Kidney (tissue), 14 donors: Measurements from ENCODE around the gene RUVBL1. TPM values are rescaled to one million over a fixed set of nuclear protein-coding genes. Genes with fewer than 3 reads are reported as not detected.

Experiments
- DNase-seq, 5 donors: peaks; one replicate each; pipeline ENCODE4 v3.0.0-alpha.2; 2013 to 2020
- FAIRE-seq: peaks from 2 replicates; lab custom pipeline; 2012; peaks lifted over from hg19 to GRCh38; lab: Jason Lieb, UNC
- H3K27ac ChIP-seq, 2 donors: one replicate each; pipeline ENCODE4 v1.7.0; 2013; ENCODE audit warnings: low read depth in 2 of 2, low read length in 2 of 2, inconsistent platforms in 1 of 2
- H3K27me3 ChIP-seq: one replicate; pipeline ENCODE4 v1.7.1; 2013; ENCODE audit warnings: low read length, inconsistent platforms; ENCODE audit not compliant: control insufficient read depth, insufficient read depth
- H3K36me3 ChIP-seq, 3 donors: one replicate each; pipeline versions ENCODE4 v1.7.0 to v1.7.1; 2013; ENCODE audit warnings: low read length in 3 of 3, control low read depth in 1 of 3, inconsistent platforms in 1 of 3; ENCODE audit not compliant: insufficient read depth in 3 of 3, control insufficient read depth in 2 of 3
- H3K4me1 ChIP-seq, 3 donors: one replicate each; pipeline versions ENCODE4 v1.7.0 to v1.7.1; 2013; ENCODE audit warnings: low read length in 3 of 3, inconsistent platforms in 1 of 3, low read depth in 1 of 3; ENCODE audit not compliant: control insufficient read depth in 2 of 3, insufficient read depth in 2 of 3
- H3K4me3 ChIP-seq, 3 donors: one replicate each; pipeline versions ENCODE4 v1.7.0 to v1.8.1; 2013; ENCODE audit warnings: low read length in 3 of 3, control low read depth in 1 of 3, inconsistent platforms in 1 of 3
- H3K9ac ChIP-seq, 3 donors: one replicate each; pipeline versions ENCODE4 v1.7.0 to v1.7.1; 2013; ENCODE audit warnings: low read length in 3 of 3, control low read depth in 1 of 3, inconsistent platforms in 1 of 3
- H3K9me3 ChIP-seq, 3 donors: one replicate each; pipeline versions ENCODE4 v1.7.0 to v1.7.1; 2013; ENCODE audit warnings: low read length in 3 of 3, control low read depth in 1 of 3, inconsistent platforms in 1 of 3; ENCODE audit not compliant: control insufficient read depth in 2 of 3, insufficient read depth in 1 of 3
- intact Hi-C: fragments of 100-400 bp; cut with DNase I; formaldehyde crosslinking; loops from one replicate; pipeline ENCODE4 v1.11.1; 2022
- polyA plus RNA-seq: library from polyadenylated mRNA; stranded (reverse); fragments of 350-450 nt; fragmentation: Illumina TruSeq; extraction: RNeasy Lipid Tissue Mini Kit (QIAGEN cat#74804); gene quantifications from one replicate; pipeline ENCODE4 v1.2.3, GENCODE V29; 2014; ENCODE audit warnings: low read depth, low replicate concordance; ENCODE audit not compliant: insufficient read depth
- total RNA-seq: library from RNA; stranded (reverse); fragmentation: NEBNext Ultra II Directional; extraction: Animal tissue kit (Norgen Biotek cat#: 25700); gene quantifications from one replicate; pipeline ENCODE4 v1.2.1, GENCODE V29; 2021
- TF ChIP-seq, protein P1 (sequence below): IDR thresholded peaks from 3 replicates; pipeline ENCODE4 v1.5.1; 2012; ENCODE audit warnings: mild to moderate bottlenecking, moderate library complexity, borderline replicate concordance; ENCODE audit not compliant: insufficient read depth; ENCODE audit errors: extremely low read depth
- donor health status: control.
- donor health status: control.
- donor health status: control.
- donor health status: control.
- donor health status: control.
- donor health status: DM: yes; HTN: yes; CAD: no.
- donor health status: Normal renal cell carcinoma (clear cell type).

The RUVBL1 gene
- total and polyA plus RNA-seq, 2 donors from 2014 or later: 32.7 to 41.9 TPM

DNA sequence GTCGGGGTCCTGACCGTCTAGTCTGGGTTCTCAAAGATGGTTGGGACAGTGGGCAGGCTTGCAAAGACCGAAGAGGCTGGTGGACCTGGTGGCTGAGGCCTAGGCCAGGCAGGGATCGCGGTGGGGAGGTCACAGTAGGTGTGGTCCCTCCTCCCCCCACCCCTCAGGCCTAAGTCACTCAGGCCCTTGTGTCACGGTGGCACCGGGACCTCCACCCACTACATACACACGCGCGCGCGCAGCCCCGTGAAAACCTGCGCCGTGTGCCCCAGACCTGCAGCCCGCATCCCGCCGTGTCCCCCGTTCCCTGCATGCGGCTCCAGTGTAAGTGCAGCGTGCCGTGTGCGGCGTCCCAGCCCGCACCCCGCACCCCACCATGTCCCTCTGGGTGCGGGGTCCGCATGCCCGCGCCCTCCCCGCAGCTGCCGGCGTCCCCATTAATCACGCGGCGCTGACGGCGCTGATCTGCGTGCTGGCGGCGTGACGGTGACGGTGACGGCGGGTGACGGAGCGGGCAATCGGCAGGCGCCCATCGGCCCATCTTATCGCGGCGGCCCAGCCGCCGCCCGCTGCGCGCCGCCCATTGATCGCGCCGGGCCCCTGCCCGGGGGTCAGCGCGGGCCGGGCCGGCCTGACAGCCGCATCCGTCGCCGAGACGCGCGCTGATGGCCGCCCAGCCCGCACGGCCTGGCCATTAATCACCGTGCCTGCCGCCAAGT is 47.0 kb downstream of the RUVBL1 start:
- H3K27ac ChIP-seq: no peak overlapping the region

DNA sequence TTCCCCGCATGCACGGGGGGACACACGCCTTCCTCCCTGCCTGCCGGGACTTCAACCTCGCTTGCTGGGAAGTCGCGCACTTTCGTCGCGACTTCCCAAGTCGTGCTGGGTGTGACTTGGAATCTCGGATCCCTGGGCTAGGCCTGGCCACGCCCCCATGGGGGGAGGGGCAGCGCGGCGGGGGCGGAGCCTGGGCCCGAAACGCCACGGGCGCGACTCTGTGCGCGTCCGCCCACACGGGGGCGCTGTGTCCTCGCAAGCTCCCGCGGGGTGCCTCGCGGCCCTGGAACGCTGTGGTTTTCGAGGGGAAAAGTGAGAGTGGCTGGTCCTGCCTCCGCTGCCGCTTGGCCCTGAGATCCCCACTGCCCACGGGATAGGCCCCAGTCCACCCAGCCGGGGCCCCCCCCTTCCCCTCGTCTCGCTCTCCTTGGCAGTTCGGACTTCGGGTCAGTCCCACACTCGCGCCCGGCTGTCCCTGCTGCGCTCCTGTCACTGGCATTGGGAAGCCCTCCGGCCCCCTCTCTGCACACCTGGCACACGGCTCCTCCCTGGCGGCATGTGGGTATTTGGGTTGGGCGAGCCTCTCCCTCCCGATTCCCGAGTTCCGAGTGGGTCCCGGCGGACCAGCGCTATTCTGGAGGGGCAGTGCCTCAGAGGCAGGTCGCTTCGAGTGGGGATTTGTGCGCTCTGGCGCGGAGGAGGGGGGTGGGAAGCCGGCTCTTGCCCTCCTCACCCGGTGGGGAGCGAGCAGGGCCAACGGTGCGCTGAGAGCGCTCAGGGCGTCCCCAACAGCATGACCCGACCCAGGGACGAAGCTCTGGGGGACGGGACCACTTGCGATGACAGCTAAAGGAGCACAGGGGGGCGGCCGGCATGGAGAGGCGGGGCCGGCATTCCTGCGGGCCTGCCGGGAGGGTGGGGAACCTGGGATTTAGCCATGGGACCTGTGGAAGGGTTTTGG is 47.8 kb downstream of the RUVBL1 start:
- H3K27ac ChIP-seq: no peak overlapping the region
- TF ChIP-seq, protein P1, sequence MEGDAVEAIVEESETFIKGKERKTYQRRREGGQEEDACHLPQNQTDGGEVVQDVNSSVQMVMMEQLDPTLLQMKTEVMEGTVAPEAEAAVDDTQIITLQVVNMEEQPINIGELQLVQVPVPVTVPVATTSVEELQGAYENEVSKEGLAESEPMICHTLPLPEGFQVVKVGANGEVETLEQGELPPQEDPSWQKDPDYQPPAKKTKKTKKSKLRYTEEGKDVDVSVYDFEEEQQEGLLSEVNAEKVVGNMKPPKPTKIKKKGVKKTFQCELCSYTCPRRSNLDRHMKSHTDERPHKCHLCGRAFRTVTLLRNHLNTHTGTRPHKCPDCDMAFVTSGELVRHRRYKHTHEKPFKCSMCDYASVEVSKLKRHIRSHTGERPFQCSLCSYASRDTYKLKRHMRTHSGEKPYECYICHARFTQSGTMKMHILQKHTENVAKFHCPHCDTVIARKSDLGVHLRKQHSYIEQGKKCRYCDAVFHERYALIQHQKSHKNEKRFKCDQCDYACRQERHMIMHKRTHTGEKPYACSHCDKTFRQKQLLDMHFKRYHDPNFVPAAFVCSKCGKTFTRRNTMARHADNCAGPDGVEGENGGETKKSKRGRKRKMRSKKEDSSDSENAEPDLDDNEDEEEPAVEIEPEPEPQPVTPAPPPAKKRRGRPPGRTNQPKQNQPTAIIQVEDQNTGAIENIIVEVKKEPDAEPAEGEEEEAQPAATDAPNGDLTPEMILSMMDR: peak; percentile 91
- H3K36me3 ChIP-seq: peaks cover 2 to 7% (median 5%) of the 10 kb centered on the region in 3 donors
- no peaks in the 10 kb centered on the region for H3K27me3 ChIP-seq
- H3K4me3 ChIP-seq: peak overlapping the region in 2 of 3 donors; percentile 22 to 63
- no peaks in the 10 kb centered on the region for H3K9me3 ChIP-seq
- DNase-seq (peak; percentile 91 to 95 (median 94)), FAIRE-seq (no peak)
- intact Hi-C loops: no loop called here
- peak overlapping the region in 2 of 3 donors; percentile 4 to 61 for H3K9ac ChIP-seq
- H3K4me1 ChIP-seq: peaks cover 3 to 13% (median 12%) of the 10 kb centered on the region in 3 donors

More for the DNA sequence above, 47.0 kb downstream of the RUVBL1 start:
- H3K9me3 ChIP-seq: no peaks in the 10 kb centered on the region
- H3K27me3 ChIP-seq: no peaks in the 10 kb centered on the region
- peak in 3 of 5 donors; percentile 10 to 65 (median 40) for DNase-seq
- intact Hi-C loops: no loop called here
- H3K36me3 ChIP-seq: peaks cover 2 to 4% (median 3%) of the 10 kb centered on the region in 3 donors
- no peak for FAIRE-seq
- H3K4me3 ChIP-seq: peak overlapping the region in 2 of 3 donors; percentile 22 to 63
- TF ChIP-seq, protein P1: no peak
- H3K9ac ChIP-seq: peak overlapping the region in 1 of 3 donors; percentile 61
- peaks cover 3 to 19% (median 19%) of the 10 kb centered on the region in 3 donors for H3K4me1 ChIP-seq

DNA sequence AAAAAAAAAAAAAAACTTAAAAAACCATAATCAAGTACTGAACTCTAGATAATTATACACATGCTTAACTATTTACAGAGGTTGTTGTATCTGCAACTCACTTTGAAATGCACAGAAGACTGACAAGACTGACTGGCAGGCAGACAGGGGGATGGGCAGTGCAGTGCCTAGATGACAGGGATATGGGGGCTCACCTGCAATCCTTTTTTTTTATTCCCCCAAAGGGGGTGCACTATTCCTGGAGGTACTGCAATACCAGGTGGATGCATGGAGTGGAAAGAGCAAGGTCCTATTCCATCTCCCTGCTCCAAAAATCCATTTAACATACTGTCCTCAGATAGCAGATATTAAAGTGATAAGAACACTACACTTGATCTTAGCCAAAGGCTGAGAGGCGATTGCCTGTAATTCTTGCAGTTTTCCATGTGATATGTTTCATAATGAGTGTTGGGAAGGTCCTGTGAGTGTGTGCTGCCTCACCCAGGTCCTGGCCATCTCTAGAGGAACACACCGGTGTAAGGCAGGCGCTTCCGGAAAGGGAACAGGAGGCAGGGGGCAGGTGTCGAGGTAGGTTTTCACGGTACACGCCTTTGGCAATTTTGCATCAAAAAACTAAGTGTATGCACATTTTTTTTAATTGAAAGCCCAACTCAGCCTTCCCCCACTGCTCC is 48.6 kb downstream of the RUVBL1 start:
- no peak overlapping the region for H3K27ac ChIP-seq
- H3K9ac ChIP-seq: peak overlapping the region in 1 of 3 donors; percentile 56

More for the DNA sequence above, 48.6 kb downstream of the RUVBL1 start:
- FAIRE-seq (no peak), DNase-seq (no peak)
- intact Hi-C loops: no loop called here
- H3K4me1 ChIP-seq: peaks cover 3 to 13% (median 10%) of the 10 kb centered on the region in 3 donors
- peaks cover 0 to 14% (median 8%) of the 10 kb centered on the region in 3 donors for H3K36me3 ChIP-seq
- H3K9me3 ChIP-seq: no peaks in the 10 kb centered on the region
- no peaks in the 10 kb centered on the region for H3K27me3 ChIP-seq
- H3K4me3 ChIP-seq: peak overlapping the region in 1 of 3 donors; percentile 63
- TF ChIP-seq, protein P1: no peak
